ENCODE results near the gene FMN1. TPM values are rescaled to one million over a fixed set of nuclear protein-coding genes. Genes with fewer than 3 reads are reported as not detected.

Gene FMN1
- total RNA-seq, 1 experiment from 2014 or later, result 3.9 TPM

GRCh38 chr15:32946210-32946609 is 248.3 kb downstream of the FMN1 start:
- BruUV-seq (replicated peaks), result no TSS peak
- TF ChIP-seq REST (IDR thresholded peaks at IDR 0.05; ENCODE audit: insufficient read depth in 1 of 2, low read depth in 2 of 2, low read length in 1 of 2), result no peak
- TF ChIP-seq TCF7L2 (IDR thresholded peaks at IDR 0.05; ENCODE audit: low read depth, low read length), result no peak
- TF ChIP-seq POLR2AphosphoS5 (IDR thresholded peaks at IDR 0.05; ENCODE audit: low read depth, low read length), result no peak
- no peak for TF ChIP-seq CTCF (IDR thresholded peaks at IDR 0.05)
- no peak for TF ChIP-seq SIN3A (IDR thresholded peaks at IDR 0.05; ENCODE audit: borderline replicate concordance, insufficient read depth, low read depth, low read length)
- intact Hi-C loops (cut with micrococcal nuclease; ENCODE audit: unreplicated experiment) (no loop called here), in situ Hi-C loops (cut with HindIII; ENCODE audit: low pct_unique_long_range_greater_than_20kb, low sequenced_read_pairs) (no loop called here)
- no peaks in the 10 kb centered on the region for H3K4me1 ChIP-seq (ENCODE audit: control insufficient read depth, insufficient read depth, low read length)
- H3K36me3 ChIP-seq (ENCODE audit: control insufficient read depth, insufficient read depth, low read length), result no peaks in the 10 kb centered on the region
- ChIA-PET CTCF (no interaction called here), POLR2A (no interaction called here)
- H3K4me3 ChIP-seq (ENCODE audit: low read depth in 2 of 2, low read length in 2 of 2), result no peak overlapping the region
- no peak overlapping the region for H3K27ac ChIP-seq (ENCODE audit: low read length)
- no peak for DNase-seq (ENCODE audit: low read depth, low spot score)
- H3K9me3 ChIP-seq (ENCODE audit: control insufficient read depth, insufficient read depth, low read depth, low read length), result no peaks in the 10 kb centered on the region
- H3K27me3 ChIP-seq (ENCODE audit: control insufficient read depth, insufficient read depth, low read length), result no peaks in the 10 kb centered on the region
- ATAC-seq, result no peak

- in situ Hi-C loops (cut with HindIII; ENCODE audit: low pct_unique_long_range_greater_than_20kb, low sequenced_read_pairs) (no loop called here), intact Hi-C loops (cut with micrococcal nuclease; ENCODE audit: unreplicated experiment) (no loop called here)
- ATAC-seq (no peak), DNase-seq (ENCODE audit: low read depth, low spot score) (no peak)
- TF ChIP-seq SIN3A (IDR thresholded peaks at IDR 0.05; ENCODE audit: borderline replicate concordance, insufficient read depth, low read depth, low read length), result no peak
- TF ChIP-seq TCF7L2 (IDR thresholded peaks at IDR 0.05; ENCODE audit: low read depth, low read length), result no peak
- no peak for TF ChIP-seq REST (IDR thresholded peaks at IDR 0.05; ENCODE audit: insufficient read depth in 1 of 2, low read depth in 2 of 2, low read length in 1 of 2)
- no peak for TF ChIP-seq POLR2AphosphoS5 (IDR thresholded peaks at IDR 0.05; ENCODE audit: low read depth, low read length)
- TF ChIP-seq CTCF (IDR thresholded peaks at IDR 0.05), result no peak
- Histone ChIP-seq H3K27me3 (ENCODE audit: control insufficient read depth, insufficient read depth, low read length) (no peaks in the 10 kb centered on the region), H3K36me3 (ENCODE audit: control insufficient read depth, insufficient read depth, low read length) (no peaks in the 10 kb centered on the region), H3K4me3 (ENCODE audit: low read depth in 2 of 2, low read length in 2 of 2) (no peak overlapping the region), H3K9me3 (ENCODE audit: control insufficient read depth, insufficient read depth, low read depth, low read length) (no peaks in the 10 kb centered on the region), H3K27ac (ENCODE audit: low read length) (no peak overlapping the region), H3K4me1 (ENCODE audit: control insufficient read depth, insufficient read depth, low read length) (no peaks in the 10 kb centered on the region)
- CTCF ChIA-PET, result no interaction called here
- POLR2A ChIA-PET, result no interaction called here
- no TSS peak for BruUV-seq (replicated peaks)
These were observed 250.1 kb downstream of the FMN1 start for GRCh38 chr15:32944431-32944830.
